ENCODE results near the gene POLR2I.

DNA sequence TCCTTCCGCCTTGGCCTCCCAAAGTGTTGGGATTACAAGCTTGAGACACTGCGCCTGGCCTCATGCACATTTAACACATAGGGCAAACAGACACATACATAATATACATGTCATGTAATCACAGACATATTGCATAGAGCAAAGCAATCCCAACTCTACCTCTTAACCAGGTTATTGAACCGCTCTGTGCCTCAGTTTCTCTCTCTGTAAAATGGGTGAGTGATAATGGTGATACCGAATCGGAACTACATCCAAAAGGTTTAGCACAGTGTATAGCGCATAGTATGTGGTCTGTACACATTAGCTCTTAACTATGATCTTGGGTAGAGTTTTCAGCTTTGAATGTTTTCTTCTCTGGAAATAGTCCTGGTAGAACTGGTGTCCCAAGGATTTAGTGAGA lies 29.9 kb upstream of the POLR2I start:
- TF ChIP-seq, protein P1, sequence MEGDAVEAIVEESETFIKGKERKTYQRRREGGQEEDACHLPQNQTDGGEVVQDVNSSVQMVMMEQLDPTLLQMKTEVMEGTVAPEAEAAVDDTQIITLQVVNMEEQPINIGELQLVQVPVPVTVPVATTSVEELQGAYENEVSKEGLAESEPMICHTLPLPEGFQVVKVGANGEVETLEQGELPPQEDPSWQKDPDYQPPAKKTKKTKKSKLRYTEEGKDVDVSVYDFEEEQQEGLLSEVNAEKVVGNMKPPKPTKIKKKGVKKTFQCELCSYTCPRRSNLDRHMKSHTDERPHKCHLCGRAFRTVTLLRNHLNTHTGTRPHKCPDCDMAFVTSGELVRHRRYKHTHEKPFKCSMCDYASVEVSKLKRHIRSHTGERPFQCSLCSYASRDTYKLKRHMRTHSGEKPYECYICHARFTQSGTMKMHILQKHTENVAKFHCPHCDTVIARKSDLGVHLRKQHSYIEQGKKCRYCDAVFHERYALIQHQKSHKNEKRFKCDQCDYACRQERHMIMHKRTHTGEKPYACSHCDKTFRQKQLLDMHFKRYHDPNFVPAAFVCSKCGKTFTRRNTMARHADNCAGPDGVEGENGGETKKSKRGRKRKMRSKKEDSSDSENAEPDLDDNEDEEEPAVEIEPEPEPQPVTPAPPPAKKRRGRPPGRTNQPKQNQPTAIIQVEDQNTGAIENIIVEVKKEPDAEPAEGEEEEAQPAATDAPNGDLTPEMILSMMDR (conservative IDR thresholded peaks at IDR 0.05; ENCODE audit: low read depth in 2 of 2), result no peak
- TF ChIP-seq, protein P2, sequence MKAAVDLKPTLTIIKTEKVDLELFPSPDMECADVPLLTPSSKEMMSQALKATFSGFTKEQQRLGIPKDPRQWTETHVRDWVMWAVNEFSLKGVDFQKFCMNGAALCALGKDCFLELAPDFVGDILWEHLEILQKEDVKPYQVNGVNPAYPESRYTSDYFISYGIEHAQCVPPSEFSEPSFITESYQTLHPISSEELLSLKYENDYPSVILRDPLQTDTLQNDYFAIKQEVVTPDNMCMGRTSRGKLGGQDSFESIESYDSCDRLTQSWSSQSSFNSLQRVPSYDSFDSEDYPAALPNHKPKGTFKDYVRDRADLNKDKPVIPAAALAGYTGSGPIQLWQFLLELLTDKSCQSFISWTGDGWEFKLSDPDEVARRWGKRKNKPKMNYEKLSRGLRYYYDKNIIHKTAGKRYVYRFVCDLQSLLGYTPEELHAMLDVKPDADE (IDR thresholded peaks at IDR 0.05), result no peak
